GOT3 (cell line): ENCODE measurements around the gene TIMELESS.
"Not testable (repeated sequence)": the region's sequence is repeated elsewhere in the genome, so short reads cannot be mapped to it uniquely, and the experiment has no call there.

Experiments
- DNase-seq: peaks from one replicate; lab custom pipeline; 2025; ENCODE audit warnings: mixed read lengths; lab: John Stamatoyannopoulos, UW

TIMELESS gene

GRCh38 chr12:56401612-56402011 lies 47.6 kb downstream of the TIMELESS start:
- not testable (repeated sequence) for DNase-seq

- DNase-seq = not testable (repeated sequence)
Measured at GRCh38 chr12:56401125-56401524, 48.1 kb downstream of the TIMELESS start.

GRCh38 chr12:56399466-56399865 lies 49.8 kb downstream of the TIMELESS start:
- not testable (repeated sequence) for DNase-seq

- no peak for DNase-seq
Measured at GRCh38 chr12:56398324-56398723, 50.9 kb downstream of the TIMELESS start.

- no peak for DNase-seq
Measured at GRCh38 chr12:56392331-56392730, 56.9 kb downstream of the TIMELESS start.

GRCh38 chr12:56391721-56392120 lies 57.5 kb downstream of the TIMELESS start:
- no peak for DNase-seq

GRCh38 chr12:56389412-56389811 lies 59.8 kb downstream of the TIMELESS start:
- no peak for DNase-seq

- no peak for DNase-seq
Measured at GRCh38 chr12:56387152-56387736, 62.0 kb downstream of the TIMELESS start.

GRCh38 chr12:56385873-56386272 lies 63.4 kb downstream of the TIMELESS start:
- DNase-seq = no peak

GRCh38 chr12:56382611-56383010 lies 66.6 kb downstream of the TIMELESS start:
- DNase-seq = no peak

GRCh38 chr12:56377989-56378316 lies 71.3 kb downstream of the TIMELESS start:
- DNase-seq = no peak

- no peak for DNase-seq
Measured at GRCh38 chr12:56377310-56377988, 71.8 kb downstream of the TIMELESS start.

- DNase-seq = no peak
Measured at GRCh38 chr12:56375598-56376434, 73.4 kb downstream of the TIMELESS start.

- no peak for DNase-seq
Measured at GRCh38 chr12:56374726-56375597, 74.3 kb downstream of the TIMELESS start.

GRCh38 chr12:56373515-56373914 lies 75.7 kb downstream of the TIMELESS start:
- no peak for DNase-seq

- no peak for DNase-seq
Measured at GRCh38 chr12:56366948-56367347, 82.3 kb downstream of the TIMELESS start.
